Choroid plexus epithelial cell (primary cell): ENCODE results near the gene CRYBG3.

ENCODE experiments used
- DNase-seq: peaks from one replicate; pipeline ENCODE4 v3.0.0-alpha.2; 2010; ENCODE audit warnings: low read depth
- H3K4me3 ChIP-seq: 2 replicates; pipeline ENCODE4 v1.5.1; 2011; ENCODE audit warnings: low read depth, mild to moderate bottlenecking, control low read depth, low read length, moderate library complexity
- CTCF ChIP-seq: conservative IDR thresholded peaks from 2 replicates; pipeline ENCODE4 v1.5.1; 2011; ENCODE audit warnings: low read depth, mild to moderate bottlenecking, control low read depth, inconsistent platforms, low read length, moderate library complexity

CRYBG3 gene

DNA sequence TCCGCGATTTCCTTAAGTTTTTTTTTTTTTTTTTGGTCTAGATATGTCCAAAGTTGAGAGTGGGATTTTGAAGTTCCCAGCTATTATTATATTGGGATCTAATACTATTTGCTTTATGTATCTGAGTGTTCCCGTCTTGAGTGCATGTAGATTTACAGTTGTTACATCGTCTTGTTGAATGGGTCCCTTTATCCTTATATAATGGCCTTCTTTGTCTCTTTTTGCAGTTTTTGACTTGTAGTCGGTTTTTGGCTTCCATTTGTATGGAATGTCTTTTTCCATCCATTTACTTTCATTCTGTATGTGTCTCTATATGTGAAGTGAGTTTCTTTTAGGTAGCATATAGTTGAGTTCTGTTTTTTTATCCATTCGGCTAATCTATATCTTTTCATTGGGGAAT lies 35.6 kb downstream of the CRYBG3 start:
- TF ChIP-seq CTCF, result no peak
- no peak for DNase-seq
- no peak overlapping the region for H3K4me3 ChIP-seq

GRCh38 chr3:97860364-97860763 lies 38.6 kb downstream of the CRYBG3 start:
- DNase-seq, result no peak
- no peak for TF ChIP-seq CTCF
- H3K4me3 ChIP-seq, result no peak overlapping the region

DNA sequence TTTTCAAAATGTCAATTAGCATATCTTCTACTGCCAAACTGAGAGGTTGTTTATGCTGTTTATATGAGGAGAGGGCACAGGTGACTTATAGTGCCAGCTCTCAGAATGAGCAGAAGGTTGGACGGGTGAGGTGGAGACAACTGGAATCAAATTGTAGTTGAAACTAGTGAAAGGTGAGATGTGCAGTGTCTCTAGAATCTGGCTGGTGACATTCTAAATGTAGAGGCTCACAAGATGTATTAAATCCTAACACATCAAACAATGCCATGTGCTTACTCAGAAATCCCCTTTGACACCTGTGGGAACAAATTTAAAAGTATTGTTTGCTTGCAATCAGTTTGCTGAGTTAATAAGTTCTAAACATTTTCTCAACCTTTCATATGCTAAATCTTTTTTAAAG lies 40.8 kb downstream of the CRYBG3 start:
- TF ChIP-seq CTCF, result no peak
- H3K4me3 ChIP-seq, result no peak overlapping the region
- DNase-seq, result no peak

GRCh38 chr3:97863031-97863430 lies 41.2 kb downstream of the CRYBG3 start:
- DNase-seq, result no peak
- H3K4me3 ChIP-seq, result no peak overlapping the region
- no peak for TF ChIP-seq CTCF

GRCh38 chr3:97863775-97864174 lies 42.0 kb downstream of the CRYBG3 start:
- no peak for DNase-seq
- TF ChIP-seq CTCF, result no peak
- H3K4me3 ChIP-seq, result no peak overlapping the region

GRCh38 chr3:97871186-97871585 lies 49.4 kb downstream of the CRYBG3 start:
- DNase-seq, result peak; percentile 28
- TF ChIP-seq CTCF, result no peak
- no peak overlapping the region for H3K4me3 ChIP-seq

DNA sequence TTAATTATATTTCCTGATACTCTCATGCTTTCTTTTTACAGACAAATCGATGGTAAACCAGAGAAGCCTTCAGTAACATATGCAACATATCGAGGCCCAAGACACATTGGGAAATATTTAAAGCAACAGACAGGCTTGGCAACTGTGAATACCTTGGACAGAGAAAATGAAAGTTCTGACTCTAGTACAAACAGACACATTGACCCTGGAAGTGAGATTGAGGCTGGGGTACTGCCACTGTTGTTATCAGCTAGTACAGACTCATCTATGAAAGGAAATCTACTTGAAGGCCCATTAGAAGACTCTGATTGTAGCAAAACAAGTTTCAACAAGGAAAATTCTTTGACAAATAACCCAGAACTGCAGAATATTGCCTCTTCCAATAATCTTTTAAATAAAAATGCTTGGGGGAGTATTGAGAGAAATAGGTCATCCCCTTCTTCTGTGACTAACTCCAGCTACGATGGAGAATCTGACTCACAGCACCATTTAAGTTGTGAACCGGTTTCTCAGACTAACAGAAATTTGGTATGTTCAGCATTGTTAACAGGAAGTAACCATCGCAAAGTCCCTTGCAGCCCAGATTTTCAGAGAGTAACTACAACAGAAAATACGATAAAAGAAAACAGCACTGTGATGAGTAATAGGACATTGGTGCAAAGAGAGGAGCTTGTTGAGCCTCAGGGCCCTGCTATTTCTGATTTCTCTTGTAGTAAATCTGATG lies 50.2 kb downstream of the CRYBG3 start:
- H3K4me3 ChIP-seq, result peak overlapping the region; percentile 17
- peak; percentile 94 for DNase-seq

More for the DNA sequence above, 50.2 kb downstream of the CRYBG3 start:
- TF ChIP-seq CTCF, result no peak
